Measurements from ENCODE around the gene RNF115.
"Not testable (repeated sequence)": the region's sequence is repeated elsewhere in the genome, so short reads cannot be mapped to it uniquely, and the experiment has no call there.

Gene RNF115

GRCh38 chr1:145777357-145778145 lies 46.3 kb downstream of the RNF115 start:
- no peak for DNase-seq (ENCODE audit: low read depth)

- DNase-seq (ENCODE audit: low read depth) = no peak
These were observed 50.5 kb downstream of the RNF115 start for GRCh38 chr1:145773423-145773822.

- DNase-seq (ENCODE audit: low read depth) = no peak
These were observed 52.8 kb downstream of the RNF115 start for GRCh38 chr1:145771056-145771455.

- DNase-seq (ENCODE audit: low read depth) = not testable (repeated sequence)
These were observed 55.9 kb downstream of the RNF115 start for GRCh38 chr1:145768004-145768403.

- not testable (repeated sequence) for DNase-seq (ENCODE audit: low read depth)
These were observed 57.0 kb downstream of the RNF115 start for GRCh38 chr1:145766926-145767325.

GRCh38 chr1:145765585-145766360 lies 58.1 kb downstream of the RNF115 start:
- DNase-seq (ENCODE audit: low read depth) = not testable (repeated sequence)

- not testable (repeated sequence) for DNase-seq (ENCODE audit: low read depth)
These were observed 58.8 kb downstream of the RNF115 start for GRCh38 chr1:145765127-145765526.

GRCh38 chr1:145764231-145764940 lies 59.5 kb downstream of the RNF115 start:
- not testable (repeated sequence) for DNase-seq (ENCODE audit: low read depth)

GRCh38 chr1:145762001-145762400 lies 61.9 kb downstream of the RNF115 start:
- DNase-seq (ENCODE audit: low read depth) = not testable (repeated sequence)

GRCh38 chr1:145761498-145761897 lies 62.4 kb downstream of the RNF115 start:
- not testable (repeated sequence) for DNase-seq (ENCODE audit: low read depth)

- DNase-seq (ENCODE audit: low read depth) = not testable (repeated sequence)
These were observed 63.4 kb downstream of the RNF115 start for GRCh38 chr1:145760395-145760949.

- no peak for DNase-seq (ENCODE audit: low read depth)
These were observed 64.2 kb downstream of the RNF115 start for GRCh38 chr1:145759721-145760120.

GRCh38 chr1:145758575-145758974 lies 65.3 kb downstream of the RNF115 start:
- no peak for DNase-seq (ENCODE audit: low read depth)

GRCh38 chr1:145758116-145758515 lies 65.8 kb downstream of the RNF115 start:
- no peak for DNase-seq (ENCODE audit: low read depth)

- no peak for DNase-seq (ENCODE audit: low read depth)
These were observed 66.5 kb downstream of the RNF115 start for GRCh38 chr1:145757420-145757819.

GRCh38 chr1:145751491-145752037 lies 72.3 kb downstream of the RNF115 start:
- DNase-seq (ENCODE audit: low read depth) = peak; percentile 91

GRCh38 chr1:145750426-145750825 lies 73.5 kb downstream of the RNF115 start:
- DNase-seq (ENCODE audit: low read depth) = no peak

- no peak for DNase-seq (ENCODE audit: low read depth)
These were observed 76.3 kb downstream of the RNF115 start for GRCh38 chr1:145747398-145748247.

- DNase-seq (ENCODE audit: low read depth) = no peak
These were observed 83.6 kb downstream of the RNF115 start for GRCh38 chr1:145740269-145740668.

GRCh38 chr1:145736191-145736590 lies 87.7 kb downstream of the RNF115 start:
- no peak for DNase-seq (ENCODE audit: low read depth)

- DNase-seq (ENCODE audit: low read depth) = no peak
These were observed 93.0 kb downstream of the RNF115 start for GRCh38 chr1:145730900-145731299.
